Loucy (cell line): ENCODE measurements around the gene ADAMTSL2.

ENCODE experiments used
- H2AFZ ChIP-seq: fragments of 200-600 bp; sonication (generic); 2 replicates; pipeline ENCODE4 v1.6.0; 2016; ENCODE audit warnings: antibody characterized with exemption, mild to moderate bottlenecking, low read length, moderate library complexity
- H3F3A ChIP-seq: fragments of 200-600 bp; 2 replicates; pipeline ENCODE4 v1.6.0; 2016; ENCODE audit warnings: antibody characterized with exemption, low read depth, mild to moderate bottlenecking
- H3K27me3 ChIP-seq: fragments of 200-600 bp; sonication (generic); 2 replicates; pipeline ENCODE4 v1.6.1; 2014; ENCODE audit warnings: low read length, mild to moderate bottlenecking; ENCODE audit not compliant: insufficient read depth, poor library complexity, severe bottlenecking
- H3K36me3 ChIP-seq: fragments of 200-600 bp; sonication (generic); 2 replicates; pipeline ENCODE4 v1.6.1; 2016; ENCODE audit warnings: low read length; ENCODE audit not compliant: insufficient read depth
- H3K4me1 ChIP-seq: fragments of 200-600 bp; sonication (generic); 2 replicates; pipeline ENCODE4 v1.5.1; 2014; ENCODE audit warnings: low read length, mild to moderate bottlenecking; ENCODE audit not compliant: insufficient read depth, poor library complexity, severe bottlenecking
- H3K4me2 ChIP-seq: fragments of 200-600 bp; sonication (generic); 2 replicates; pipeline ENCODE4 v1.6.0; 2014; ENCODE audit warnings: antibody characterized with exemption, low read length, low read depth, mild to moderate bottlenecking; ENCODE audit not compliant: poor library complexity, severe bottlenecking
- H3K4me3 ChIP-seq: fragments of 200-600 bp; sonication (generic); 2 replicates; pipeline ENCODE4 v1.5.1; 2014; ENCODE audit warnings: low read length, mild to moderate bottlenecking, mixed read lengths; ENCODE audit not compliant: poor library complexity, severe bottlenecking
- H3K79me2 ChIP-seq: fragments of 200-600 bp; sonication (generic); 2 replicates; pipeline ENCODE4 v1.6.1; 2014; ENCODE audit warnings: low read length; ENCODE audit not compliant: insufficient read depth
- H3K9ac ChIP-seq: fragments of 200-600 bp; sonication (generic); 2 replicates; pipeline ENCODE4 v1.6.0; 2014; ENCODE audit warnings: mild to moderate bottlenecking, low read depth, low read length, moderate library complexity; ENCODE audit not compliant: poor library complexity, severe bottlenecking
- H3K9me2 ChIP-seq: fragments of 200-600 bp; sonication (generic); replicated peaks from 2 replicates; pipeline ENCODE4 v1.6.1; 2016; ENCODE audit warnings: low read depth, low read length, mixed read lengths
- H3K9me3 ChIP-seq: fragments of 200-600 bp; sonication (generic); 2 replicates; pipeline ENCODE4 v1.6.1; 2014; ENCODE audit warnings: mild to moderate bottlenecking, antibody characterized with exemption, low read length, low read depth; ENCODE audit not compliant: insufficient read depth
- H4K20me1 ChIP-seq: fragments of 200-600 bp; sonication (generic); 2 replicates; pipeline ENCODE4 v1.6.0; 2014; ENCODE audit warnings: antibody characterized with exemption, low read length, mild to moderate bottlenecking; ENCODE audit not compliant: insufficient read depth, poor library complexity, severe bottlenecking
- CTCF ChIP-seq: fragments of 200-600 bp; sonication (generic); conservative IDR thresholded peaks from 2 replicates; pipeline ENCODE4 v1.5.1; 2014; ENCODE audit warnings: mild to moderate bottlenecking, antibody characterized with exemption, low read length
- EZH2phosphoT487 ChIP-seq: fragments of 200-600 bp; IDR thresholded peaks from 2 replicates; pipeline ENCODE4 v1.6.1; 2018; ENCODE audit warnings: antibody characterized with exemption, mild to moderate bottlenecking, moderate library complexity, borderline replicate concordance

Gene ADAMTSL2

GRCh38 chr9:133575186-133576030, 40.9 kb downstream of the ADAMTSL2 start:
- no peaks in the 10 kb centered on the region for H3F3A ChIP-seq
- H3K9ac ChIP-seq = no peak overlapping the region
- no peaks in the 10 kb centered on the region for H3K36me3 ChIP-seq
- H3K9me3 ChIP-seq = no peaks in the 10 kb centered on the region
- no peaks in the 10 kb centered on the region for H3K27me3 ChIP-seq
- H3K9me2 ChIP-seq = no peaks in the 10 kb centered on the region
- no peak for TF ChIP-seq EZH2phosphoT487
- TF ChIP-seq CTCF = no peak
- H2AFZ ChIP-seq = no peak overlapping the region
- H3K4me1 ChIP-seq = peaks cover 28% of the 10 kb centered on the region
- H3K4me2 ChIP-seq = no peak overlapping the region
- H4K20me1 ChIP-seq = no peaks in the 10 kb centered on the region
- H3K4me3 ChIP-seq = no peak overlapping the region
- no peaks in the 10 kb centered on the region for H3K79me2 ChIP-seq

- Histone ChIP-seq H3K4me2 (no peak overlapping the region), H3K4me1 (peaks cover 28% of the 10 kb centered on the region), H3K79me2 (no peaks in the 10 kb centered on the region), H3K9me3 (no peaks in the 10 kb centered on the region), H3K9ac (no peak overlapping the region), H2AFZ (no peak overlapping the region), H3K27me3 (no peaks in the 10 kb centered on the region), H4K20me1 (no peaks in the 10 kb centered on the region), H3F3A (no peaks in the 10 kb centered on the region; the same call in 1 of the 2 replicates), H3K4me3 (no peak overlapping the region), H3K9me2 (no peaks in the 10 kb centered on the region), H3K36me3 (no peaks in the 10 kb centered on the region)
- TF ChIP-seq EZH2phosphoT487 = no peak
Measured at GRCh38 chr9:133576031-133576874, 41.7 kb downstream of the ADAMTSL2 start.

- no peak overlapping the region for H3K4me2 ChIP-seq
- no peaks in the 10 kb centered on the region for H3K79me2 ChIP-seq
- no peaks in the 10 kb centered on the region for H3K9me3 ChIP-seq
- H3K4me1 ChIP-seq = peaks cover 30% of the 10 kb centered on the region
- no peaks in the 10 kb centered on the region for H4K20me1 ChIP-seq
- H3K9ac ChIP-seq = no peak overlapping the region
- TF ChIP-seq EZH2phosphoT487 (no peak), CTCF (no peak)
- H3K9me2 ChIP-seq = no peaks in the 10 kb centered on the region
- H3K27me3 ChIP-seq = no peaks in the 10 kb centered on the region
- H2AFZ ChIP-seq = no peak overlapping the region
- H3F3A ChIP-seq = no peaks in the 10 kb centered on the region; the same call in 1 of the 2 replicates
- H3K4me3 ChIP-seq = no peak overlapping the region
- H3K36me3 ChIP-seq = no peaks in the 10 kb centered on the region
Measured at GRCh38 chr9:133576875-133577736, 42.6 kb downstream of the ADAMTSL2 start.
